Measurements from ENCODE around the gene FAM234A.

FAM234A gene

GRCh38 chr16:260326-260725, 25.7 kb downstream of the FAM234A start:
- DNase-seq (ENCODE audit: low read depth): no peak
- TF ChIP-seq CTCF (conservative IDR thresholded peaks at IDR 0.05; ENCODE audit: control insufficient read depth, insufficient read depth, low read depth, low read length): no peak
- no peak overlapping the region for H3K4me3 ChIP-seq (ENCODE audit: control insufficient read depth, low read depth, low read length)

- TF ChIP-seq CTCF (conservative IDR thresholded peaks at IDR 0.05; ENCODE audit: control insufficient read depth, insufficient read depth, low read depth, low read length): no peak
- no peak for DNase-seq (ENCODE audit: low read depth)
- no peak overlapping the region for H3K4me3 ChIP-seq (ENCODE audit: control insufficient read depth, low read depth, low read length)
Observed at GRCh38 chr16:261031-261691, 26.5 kb downstream of the FAM234A start.

DNA sequence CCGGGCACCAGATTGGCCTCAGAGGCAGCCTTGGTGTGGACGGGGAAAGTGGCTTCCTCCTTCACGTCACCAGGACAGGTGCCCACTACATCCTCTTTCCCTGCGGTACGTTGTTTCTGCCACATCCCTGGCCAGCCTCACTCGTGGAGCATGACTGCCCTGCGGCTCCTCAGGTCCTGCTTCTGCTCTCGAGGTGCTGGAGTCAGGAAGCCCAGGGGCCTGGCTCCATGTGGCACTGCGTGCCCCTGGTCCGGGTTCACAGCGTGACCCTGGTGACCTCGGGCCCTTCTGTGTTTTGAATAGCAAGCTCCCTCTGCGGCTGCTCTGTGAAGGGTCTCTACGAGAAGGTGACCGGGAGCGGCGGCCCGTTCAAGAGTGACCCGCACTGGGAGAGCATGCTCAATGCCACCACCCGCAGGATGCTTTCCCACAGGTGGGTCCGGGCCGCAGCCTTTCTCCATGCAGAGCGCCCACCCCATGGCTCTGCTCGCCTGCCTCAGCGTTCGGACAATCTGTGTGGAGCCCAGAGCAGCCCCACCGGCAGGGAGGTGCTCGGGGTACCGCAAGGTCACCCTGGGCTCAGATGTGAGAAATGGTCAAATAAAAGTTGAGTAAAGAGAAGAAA, 27.6 kb downstream of the FAM234A start:
- no peak overlapping the region for H3K4me3 ChIP-seq (ENCODE audit: control insufficient read depth, low read depth, low read length)
- DNase-seq (ENCODE audit: low read depth): no peak
- no peak for TF ChIP-seq CTCF (conservative IDR thresholded peaks at IDR 0.05; ENCODE audit: control insufficient read depth, insufficient read depth, low read depth, low read length)

DNA sequence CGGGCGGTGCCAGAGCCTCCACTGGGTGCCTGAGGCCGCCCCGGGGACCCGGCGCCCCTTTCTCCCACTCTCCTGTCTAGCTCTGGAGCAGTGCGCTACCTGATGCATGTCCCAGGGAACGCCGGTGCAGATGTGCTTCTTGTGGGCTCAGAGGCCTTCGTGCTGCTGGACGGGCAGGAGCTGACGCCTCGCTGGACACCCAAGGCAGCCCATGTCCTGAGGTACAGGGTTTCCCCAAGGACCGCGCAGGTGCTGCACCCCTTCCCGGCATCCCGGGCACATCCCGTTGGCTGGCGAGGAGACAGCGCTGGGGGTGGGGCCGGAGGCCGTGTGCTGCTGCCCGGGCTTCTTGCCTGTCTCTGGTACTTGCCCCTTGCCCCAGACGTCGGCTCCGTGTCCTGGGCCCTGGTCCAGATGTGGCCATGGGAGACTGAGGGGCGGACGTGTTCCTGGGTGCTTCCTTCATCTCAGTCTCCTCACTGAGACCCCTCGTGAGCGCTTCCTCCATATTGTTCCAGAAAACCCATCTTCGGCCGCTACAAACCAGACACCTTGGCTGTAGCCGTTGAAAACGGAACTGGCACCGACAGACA, 28.7 kb downstream of the FAM234A start:
- TF ChIP-seq CTCF (conservative IDR thresholded peaks at IDR 0.05; ENCODE audit: control insufficient read depth, insufficient read depth, low read depth, low read length): no peak
- DNase-seq (ENCODE audit: low read depth): no peak
- no peak overlapping the region for H3K4me3 ChIP-seq (ENCODE audit: control insufficient read depth, low read depth, low read length)

- no peak overlapping the region for H3K4me3 ChIP-seq (ENCODE audit: control insufficient read depth, low read depth, low read length)
- no peak for DNase-seq (ENCODE audit: low read depth)
- no peak for TF ChIP-seq CTCF (conservative IDR thresholded peaks at IDR 0.05; ENCODE audit: control insufficient read depth, insufficient read depth, low read depth, low read length)
Observed at GRCh38 chr16:263944-264343, 29.3 kb downstream of the FAM234A start.

- H3K4me3 ChIP-seq (ENCODE audit: control insufficient read depth, low read depth, low read length): no peak overlapping the region
- no peak for TF ChIP-seq CTCF (conservative IDR thresholded peaks at IDR 0.05; ENCODE audit: control insufficient read depth, insufficient read depth, low read depth, low read length)
- no peak for DNase-seq (ENCODE audit: low read depth)
Observed at GRCh38 chr16:264440-264951, 29.9 kb downstream of the FAM234A start.
